NCI-H187 (cell line): ENCODE data around the gene TTLL13.
"Not testable (repeated sequence)": the region's sequence is repeated elsewhere in the genome, so short reads cannot be mapped to it uniquely, and the experiment has no call there.

Experiments
- DNase-seq, 2 experiments: peaks; one replicate each; lab custom pipeline; 2025; lab: John Stamatoyannopoulos, UW

TTLL13 gene

DNA sequence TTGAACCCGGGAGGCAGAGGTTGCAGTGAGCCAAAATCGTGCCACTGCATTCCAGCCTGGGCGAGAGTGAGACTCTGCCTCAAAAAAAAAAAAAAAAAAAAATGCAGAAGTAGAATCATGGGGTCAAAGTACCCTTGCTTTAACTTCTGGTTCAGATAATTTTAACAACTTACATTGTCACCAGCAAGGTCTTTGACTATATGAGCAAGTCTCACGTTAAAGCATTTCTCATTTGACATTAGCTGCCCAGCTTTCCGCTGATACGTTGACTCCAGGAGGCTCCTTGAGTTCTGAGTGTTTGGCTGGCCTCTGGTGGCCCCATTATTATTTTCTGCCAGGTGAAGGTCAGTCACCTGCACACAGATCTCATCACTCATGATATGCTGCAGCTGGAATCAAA lies 32.3 kb downstream of the TTLL13 start:
- not testable (repeated sequence) for DNase-seq

- DNase-seq, result no peak
Measured at GRCh38 chr15:90286678-90287077, 37.3 kb downstream of the TTLL13 start.

DNA sequence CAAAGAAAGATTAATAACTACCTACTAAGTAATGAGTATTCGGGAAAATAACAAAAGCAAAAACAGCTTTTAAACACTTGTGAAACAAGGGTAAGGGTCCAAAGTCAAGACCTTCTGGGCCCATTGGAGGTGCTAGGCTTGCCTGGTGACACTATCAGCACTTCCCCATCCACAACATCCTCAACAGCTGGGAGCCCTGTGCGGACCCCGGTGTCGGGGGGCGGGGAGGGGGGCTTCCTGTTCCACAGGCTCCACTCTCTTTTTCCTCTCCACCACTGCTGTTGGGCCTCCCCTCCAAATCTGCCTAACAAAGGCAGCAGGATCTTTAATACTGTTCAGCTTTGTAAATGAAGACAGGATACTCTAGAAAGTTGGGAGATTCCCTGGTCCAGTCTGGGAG lies 37.7 kb downstream of the TTLL13 start:
- no peak for DNase-seq

DNA sequence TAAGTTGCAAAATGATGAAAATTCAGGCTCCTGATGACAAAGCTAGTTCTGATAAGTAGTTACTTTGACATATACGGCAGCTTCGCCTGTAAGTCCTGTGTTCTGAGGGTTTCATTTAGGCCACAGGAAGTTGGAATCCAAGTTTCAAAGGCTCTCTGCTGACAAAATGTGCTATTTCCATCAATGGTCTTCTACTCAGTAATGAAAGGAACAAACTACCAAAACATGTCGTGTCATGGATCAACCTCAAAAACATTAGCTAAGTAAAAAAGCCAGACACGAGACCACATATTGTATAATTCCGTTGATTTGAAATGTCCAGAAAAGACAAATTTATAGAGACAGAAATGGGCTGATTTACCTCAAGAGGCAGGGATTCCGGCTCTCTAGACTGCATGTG lies 38.6 kb downstream of the TTLL13 start:
- no peak for DNase-seq

- DNase-seq, result peak; percentile 15 to 54
Measured at GRCh38 chr15:90291679-90292356, 42.5 kb downstream of the TTLL13 start.

DNA sequence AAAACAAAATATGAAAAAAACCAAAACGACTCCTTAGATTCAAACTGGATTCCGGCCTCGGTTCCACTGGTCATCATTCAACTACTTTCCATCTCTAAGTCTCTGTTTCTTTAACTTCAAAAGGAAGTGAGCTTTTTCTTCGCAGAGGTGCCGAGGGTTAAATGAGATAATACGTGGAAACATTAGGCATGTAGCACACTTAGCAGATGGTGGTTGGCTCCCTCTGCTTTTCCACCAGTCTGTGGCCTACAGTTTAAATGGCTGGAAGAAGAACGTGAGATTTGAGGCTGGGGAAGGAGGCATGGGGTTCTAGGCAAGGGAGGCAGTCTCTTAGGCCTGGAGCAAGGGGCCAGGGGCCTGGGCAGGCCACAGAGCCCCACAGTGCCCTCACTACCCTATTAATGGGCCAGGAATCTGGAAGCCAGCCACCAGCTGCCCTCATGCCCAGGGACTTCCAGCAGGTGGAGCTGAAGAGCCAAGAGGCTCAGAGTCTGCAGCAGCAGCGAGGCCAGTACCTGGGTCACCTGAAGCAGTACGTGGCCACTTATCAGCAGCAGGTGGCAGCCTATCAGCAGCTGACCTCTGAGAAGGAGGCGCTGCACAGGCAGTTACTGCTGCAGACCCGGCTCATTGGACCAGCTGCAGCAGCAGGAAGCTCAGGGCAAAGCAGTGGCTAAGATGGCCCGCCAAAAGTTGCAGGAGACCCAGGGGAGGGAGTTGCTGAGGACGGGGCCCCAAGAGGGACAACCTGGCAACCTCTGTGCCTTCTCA lies 43.9 kb downstream of the TTLL13 start:
- peak; percentile 65 to 77 for DNase-seq

DNA sequence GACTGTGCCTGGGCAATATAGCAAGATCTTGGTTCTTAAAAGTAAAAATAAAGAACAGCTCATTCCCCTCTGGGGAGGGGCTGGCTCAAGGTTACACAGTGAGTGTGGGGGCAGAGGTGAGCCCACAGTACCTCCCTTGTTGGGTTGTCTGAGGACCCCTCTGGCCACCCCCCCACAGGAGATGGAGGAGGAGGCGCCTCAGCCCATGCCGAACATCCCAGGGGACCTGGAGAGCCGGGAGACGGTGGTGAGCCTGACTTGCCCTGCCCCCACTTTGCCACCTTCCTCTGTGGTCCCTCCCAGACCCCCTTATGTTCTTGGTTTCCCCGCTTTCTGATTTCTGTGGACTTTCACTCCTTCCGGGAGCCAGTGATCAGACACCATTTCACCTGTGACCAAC lies 44.8 kb downstream of the TTLL13 start:
- DNase-seq, result no peak

- DNase-seq, result no peak
Measured at GRCh38 chr15:90294601-90295269, 45.4 kb downstream of the TTLL13 start.

- no peak for DNase-seq
Measured at GRCh38 chr15:90295270-90295648, 45.9 kb downstream of the TTLL13 start.

- DNase-seq, result not testable (repeated sequence)
Measured at GRCh38 chr15:90296316-90296884, 47.0 kb downstream of the TTLL13 start.

DNA sequence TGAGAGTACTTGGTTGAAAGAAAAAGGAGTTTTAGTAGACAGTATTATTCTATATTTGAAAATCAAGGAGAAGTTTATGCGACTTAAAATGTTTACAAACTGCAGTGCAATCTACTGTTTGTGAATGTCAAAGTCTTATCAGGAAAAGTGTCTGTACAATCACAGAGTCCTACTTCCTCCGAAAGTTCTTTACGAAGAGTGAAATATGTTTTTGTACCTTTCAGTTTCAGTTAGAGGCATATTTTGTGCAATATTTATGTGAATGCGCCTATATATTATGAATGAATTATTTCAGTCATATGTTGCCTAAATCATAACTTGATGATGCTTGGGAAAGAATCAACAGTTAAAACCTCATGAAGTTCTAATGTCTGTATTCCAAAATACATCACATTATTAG lies 47.7 kb downstream of the TTLL13 start:
- no peak for DNase-seq

DNA sequence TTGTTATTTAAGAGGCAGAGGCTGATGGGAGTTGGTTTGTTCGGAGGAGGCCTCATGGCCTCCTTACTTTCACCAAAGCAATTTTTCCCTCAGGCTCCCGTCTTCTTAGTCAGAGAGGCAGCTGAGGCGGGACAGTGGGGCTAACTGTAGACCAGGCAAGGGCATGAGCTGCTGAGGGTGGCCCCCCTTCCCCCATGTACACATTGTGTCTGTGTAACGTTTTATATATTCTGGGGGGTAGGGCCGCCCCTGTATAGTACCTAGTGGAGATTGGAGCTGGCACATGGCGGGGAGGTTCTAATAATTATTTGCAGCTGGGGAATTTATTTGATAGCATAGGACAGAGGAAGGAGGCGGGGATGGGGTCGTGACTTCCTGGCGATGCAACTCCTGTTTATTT lies 51.2 kb downstream of the TTLL13 start:
- no peak for DNase-seq

DNA sequence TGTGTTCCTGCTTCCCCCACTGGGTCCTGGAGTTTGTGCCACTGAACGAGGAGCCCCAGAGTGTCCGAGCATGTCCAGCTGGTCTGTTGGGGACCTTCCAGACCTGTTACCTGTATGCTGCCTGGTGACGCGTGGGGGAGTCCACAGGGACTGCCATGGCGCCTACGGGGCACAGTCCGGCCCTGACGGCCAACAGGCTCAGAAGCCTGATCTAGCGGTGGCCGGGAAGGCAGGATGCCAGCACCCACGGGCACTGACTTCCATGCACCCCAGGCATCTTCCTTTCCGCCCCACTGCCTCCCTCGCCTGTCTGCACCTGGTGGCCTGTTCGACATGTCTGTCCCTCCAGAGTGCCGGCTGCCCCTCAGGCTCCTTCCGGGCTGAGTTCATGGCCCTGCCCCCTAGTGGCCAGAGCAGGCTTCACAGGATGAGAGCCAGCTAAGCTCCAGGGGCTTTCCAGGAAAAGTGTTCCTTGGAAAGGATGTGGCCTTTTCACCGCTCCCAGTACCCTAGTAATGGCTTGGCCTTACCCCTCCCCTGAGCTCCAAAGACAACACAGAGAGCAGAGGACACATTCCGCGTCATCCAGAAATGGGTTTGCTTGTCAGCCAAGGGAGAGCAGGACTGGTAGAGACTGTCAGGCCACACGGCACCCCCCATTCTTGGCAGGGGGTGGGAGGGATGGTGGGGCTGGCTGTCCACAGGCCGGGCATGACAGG lies 51.8 kb downstream of the TTLL13 start:
- DNase-seq, result no peak

DNA sequence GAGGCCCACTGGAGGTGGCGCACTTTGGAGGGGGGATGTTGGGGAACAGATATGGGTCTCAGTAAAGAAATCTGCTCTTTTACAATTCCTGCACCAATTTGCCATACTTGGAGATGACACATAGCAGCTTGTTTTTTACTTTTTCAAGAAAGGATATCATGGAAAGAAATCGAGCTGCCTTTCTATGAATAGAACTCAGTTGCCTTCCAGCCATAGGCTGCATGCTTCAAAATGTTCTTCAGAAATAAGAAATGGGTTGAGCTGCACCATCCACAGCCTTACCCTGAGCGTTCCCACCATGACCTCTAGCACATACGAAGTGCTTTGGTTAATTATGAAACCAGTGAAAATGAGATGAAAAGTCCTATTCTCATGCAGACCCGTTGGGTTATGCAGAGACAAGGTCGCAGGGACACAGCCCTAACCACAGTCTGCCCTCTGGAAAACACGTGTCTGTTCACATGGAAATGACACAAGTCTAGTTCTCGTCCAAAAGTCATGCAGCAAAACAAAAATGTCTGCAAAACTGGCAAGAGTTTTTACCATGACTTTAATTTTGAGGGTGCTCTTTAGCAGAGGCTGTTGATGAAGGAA lies 52.4 kb downstream of the TTLL13 start:
- no peak for DNase-seq

- DNase-seq, result not testable (repeated sequence)
Measured at GRCh38 chr15:90305355-90305754, 56.0 kb downstream of the TTLL13 start.

DNA sequence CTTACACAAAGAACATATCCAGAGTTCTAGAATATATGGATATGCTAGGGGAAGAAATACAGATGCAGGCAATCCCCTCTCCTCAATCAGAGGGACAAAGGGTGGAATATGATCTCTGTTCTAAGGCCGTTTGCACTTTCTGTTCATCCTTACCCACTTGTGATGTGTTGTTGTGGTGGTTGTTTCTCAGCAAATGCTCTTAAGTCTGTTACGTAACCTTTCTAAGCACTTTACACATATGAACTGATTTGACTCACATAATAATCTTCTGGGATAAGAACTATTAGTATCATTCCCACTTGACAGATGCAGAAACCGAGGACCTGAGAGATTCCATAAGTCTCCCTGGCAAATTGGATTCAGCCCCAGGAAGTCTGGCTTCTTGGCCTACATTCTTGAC lies 56.6 kb downstream of the TTLL13 start:
- DNase-seq, result no peak

- DNase-seq, result no peak
Measured at GRCh38 chr15:90306560-90306959, 57.2 kb downstream of the TTLL13 start.

DNA sequence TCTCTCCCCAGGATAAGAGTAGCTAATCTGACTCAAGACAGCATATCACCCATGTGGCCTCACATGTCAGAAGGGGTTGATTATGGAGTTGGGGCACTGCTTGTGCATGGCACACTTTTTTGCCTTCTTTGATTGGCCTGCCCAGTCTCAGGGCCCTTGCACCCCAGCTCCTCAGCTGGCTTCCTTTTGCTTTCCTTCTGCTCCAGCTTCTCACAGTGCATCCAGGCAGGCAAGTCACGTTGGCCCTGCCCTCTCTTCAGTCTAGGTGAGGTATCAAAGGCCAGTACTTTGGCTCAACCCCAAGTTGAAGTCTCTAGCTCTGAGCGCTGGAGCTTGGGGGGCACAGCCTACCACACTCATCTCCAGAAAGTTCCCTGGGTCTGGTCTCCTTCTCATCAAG lies 58.3 kb downstream of the TTLL13 start:
- DNase-seq, result no peak

- no peak for DNase-seq
Measured at GRCh38 chr15:90309020-90309419, 59.7 kb downstream of the TTLL13 start.
